ENCODE measurements around the gene TMSB10. TPM values are rescaled to one million over a fixed set of nuclear protein-coding genes. Genes with fewer than 3 reads are reported as not detected.
A peak's percentile ranks its signal among the peaks of the same experiment; 100 is the strongest.
"Not testable (repeated sequence)": the region's sequence is repeated elsewhere in the genome, so short reads cannot be mapped to it uniquely, and the experiment has no call there.

Gene TMSB10
- total RNA-seq: 1,000 to 10,000 TPM; 4,217 to 4,653 TPM

- Mint-ChIP-seq H3K4me1 (peaks cover 70% of the 10 kb centered on the region), H3K27ac (peak within 1 kb of the TSS; percentile 94), H3K36me3 (peaks cover 49% of the 10 kb centered on the region)
Observed at GRCh38 chr2:84905181-84906107, at the start of gene TMSB10. Gene TMSB10, plus strand, starts transcription at chr2:84905656.

GRCh38 chr2:84855731-84856130 lies 49.7 kb upstream of the TMSB10 start:
- peak overlapping the region; percentile 82 for H3K4me3 Mint-ChIP-seq
- DNase-seq (no peak), ATAC-seq (ENCODE audit: low read depth) (peak; percentile 44)
- peaks cover 60% of the 10 kb centered on the region for H3K36me3 Mint-ChIP-seq
- POLR2A ChIA-PET: interaction anchor here (1.0 to 3.3 kb wide), 4 partner anchors 9 to 50 kb away, joined by 3 to 16 read pairs (median 6); partner anchors contain the start of gene TMSB10
- H3K27ac Mint-ChIP-seq: peak overlapping the region; percentile 97
- no peaks in the 10 kb centered on the region for H3K27me3 Mint-ChIP-seq
- peaks cover 11% of the 10 kb centered on the region for H3K9me3 Mint-ChIP-seq
- H3K4me1 Mint-ChIP-seq: peaks cover 80% of the 10 kb centered on the region

More at GRCh38 chr2:84905181-84906107, at the start of gene TMSB10:
- H3K9me3 Mint-ChIP-seq: peaks cover 12% of the 10 kb centered on the region
- peak within 1 kb of the TSS; percentile 98 for H3K4me3 Mint-ChIP-seq
- ATAC-seq (ENCODE audit: low read depth): peak; percentile 48
- DNase-seq: peak; percentile 96
- POLR2A ChIA-PET: interaction anchor here (0.8 to 12.3 kb wide), 18 partner anchors 8 to 447 kb away, joined by 3 to 404 read pairs (median 12); partner anchors contain the start of genes KCMF1, SUCLG1 and TRABD2A
- H3K27me3 Mint-ChIP-seq: no peaks in the 10 kb centered on the region

DNA sequence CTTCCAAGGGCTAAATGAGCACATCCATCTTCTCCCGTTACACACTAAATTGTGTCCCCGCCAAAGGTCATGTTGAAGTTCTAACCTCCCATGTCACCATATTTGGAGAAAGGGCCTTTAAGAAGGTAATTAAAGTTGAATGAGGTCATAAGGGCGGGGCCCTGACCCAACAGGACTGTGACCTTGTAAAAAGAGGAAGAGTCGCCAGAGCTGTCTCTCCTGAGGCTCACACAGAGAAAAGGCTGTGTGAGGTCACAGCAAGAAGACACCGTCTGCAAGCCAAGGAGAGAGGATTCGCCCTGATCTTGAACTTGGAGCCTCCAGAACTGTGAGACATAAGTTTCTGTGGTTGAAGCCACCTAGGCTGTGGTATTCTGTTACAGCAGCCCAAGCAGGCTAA lies 48.7 kb upstream of the TMSB10 start:
- POLR2A ChIA-PET: interaction anchor here (1.2 to 3.3 kb wide), 7 partner anchors 7 to 49 kb away, joined by 3 to 16 read pairs (median 6); partner anchors contain the start of genes TMSB10 and TRABD2A
- H3K27me3 Mint-ChIP-seq: no peaks in the 10 kb centered on the region
- peak overlapping the region; percentile 97 for H3K27ac Mint-ChIP-seq
- H3K9me3 Mint-ChIP-seq: peaks cover 11% of the 10 kb centered on the region
- H3K4me1 Mint-ChIP-seq: peaks cover 80% of the 10 kb centered on the region
- DNase-seq (no peak), ATAC-seq (ENCODE audit: low read depth) (peak; percentile 69)
- peaks cover 57% of the 10 kb centered on the region for H3K36me3 Mint-ChIP-seq
- H3K4me3 Mint-ChIP-seq: peak overlapping the region; percentile 82

GRCh38 chr2:84857566-84857965 lies 47.9 kb upstream of the TMSB10 start:
- Mint-ChIP-seq H3K4me3 (peak overlapping the region; percentile 82), H3K27me3 (no peaks in the 10 kb centered on the region), H3K9me3 (peaks cover 7% of the 10 kb centered on the region), H3K4me1 (peaks cover 83% of the 10 kb centered on the region), H3K36me3 (peaks cover 57% of the 10 kb centered on the region), H3K27ac (peak overlapping the region; percentile 97)
- ATAC-seq (ENCODE audit: low read depth) (no peak), DNase-seq (no peak)
- POLR2A ChIA-PET: interaction anchor here (0.8 to 3.3 kb wide), 10 partner anchors 8 to 208 kb away, joined by 3 to 16 read pairs (median 5); partner anchors contain the start of genes TMSB10 and TRABD2A

DNA sequence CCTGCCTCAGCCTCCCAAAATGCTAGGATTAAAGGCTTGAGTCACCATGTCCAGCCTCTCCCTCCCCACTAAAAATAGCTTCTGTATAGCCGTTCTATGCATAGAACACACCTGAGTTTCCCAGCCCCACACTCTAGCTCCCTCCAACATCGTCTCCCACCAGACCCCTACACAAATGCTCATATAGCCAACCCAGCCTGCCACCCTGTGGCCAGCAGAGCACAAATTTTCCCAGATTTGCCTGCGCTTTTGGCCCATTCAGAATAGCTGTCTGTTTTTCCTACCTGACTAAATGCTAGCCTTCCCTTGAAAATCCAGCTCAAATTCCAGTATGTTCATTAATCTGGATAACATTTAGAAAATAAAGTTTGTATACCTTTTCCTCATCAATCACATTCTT lies 47.3 kb upstream of the TMSB10 start:
- H3K36me3 Mint-ChIP-seq: peaks cover 54% of the 10 kb centered on the region

DNA sequence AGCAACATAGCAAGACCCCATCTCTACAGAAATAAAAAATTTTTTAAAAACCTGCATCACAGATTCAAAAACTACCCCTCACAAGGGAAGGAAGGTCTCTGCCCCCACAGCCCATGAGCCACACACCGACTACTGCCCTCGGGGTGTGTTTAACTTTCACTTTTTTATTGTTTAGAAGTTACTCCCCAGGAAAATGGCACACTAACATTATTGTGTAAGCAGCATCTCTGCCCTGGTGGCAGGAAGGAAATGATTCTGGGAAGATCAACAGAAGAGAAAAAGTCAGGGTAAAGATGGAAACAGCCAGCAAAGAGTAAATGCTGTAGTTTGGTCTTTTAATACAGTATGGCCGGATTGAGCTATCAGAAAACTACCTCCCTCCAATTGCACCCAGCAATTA lies 46.5 kb upstream of the TMSB10 start:
- peak; percentile 11 for ATAC-seq (ENCODE audit: low read depth)
- peaks cover 85% of the 10 kb centered on the region for H3K4me1 Mint-ChIP-seq
- no peak for DNase-seq
- no peaks in the 10 kb centered on the region for H3K27me3 Mint-ChIP-seq
- no peaks in the 10 kb centered on the region for H3K9me3 Mint-ChIP-seq
- peak overlapping the region; percentile 97 for H3K27ac Mint-ChIP-seq
- peak overlapping the region; percentile 75 for H3K4me3 Mint-ChIP-seq
- peaks cover 53% of the 10 kb centered on the region for H3K36me3 Mint-ChIP-seq
- POLR2A ChIA-PET: interaction anchor here (1.0 to 2.4 kb wide), 6 partner anchors 9 to 81 kb away, joined by 3 to 11 read pairs (median 4); no protein-coding TSS in a partner anchor

More for the DNA sequence above, 47.3 kb upstream of the TMSB10 start:
- H3K4me1 Mint-ChIP-seq: peaks cover 85% of the 10 kb centered on the region
- POLR2A ChIA-PET: interaction anchor here (0.8 to 3.3 kb wide), 10 partner anchors 9 to 208 kb away, joined by 3 to 16 read pairs (median 4); partner anchors contain the start of genes TMSB10 and TRABD2A
- no peaks in the 10 kb centered on the region for H3K27me3 Mint-ChIP-seq
- ATAC-seq (ENCODE audit: low read depth) (no peak), DNase-seq (no peak)
- H3K27ac Mint-ChIP-seq: peak overlapping the region; percentile 97
- peak overlapping the region; percentile 75 for H3K4me3 Mint-ChIP-seq
- peaks cover 3% of the 10 kb centered on the region for H3K9me3 Mint-ChIP-seq

DNA sequence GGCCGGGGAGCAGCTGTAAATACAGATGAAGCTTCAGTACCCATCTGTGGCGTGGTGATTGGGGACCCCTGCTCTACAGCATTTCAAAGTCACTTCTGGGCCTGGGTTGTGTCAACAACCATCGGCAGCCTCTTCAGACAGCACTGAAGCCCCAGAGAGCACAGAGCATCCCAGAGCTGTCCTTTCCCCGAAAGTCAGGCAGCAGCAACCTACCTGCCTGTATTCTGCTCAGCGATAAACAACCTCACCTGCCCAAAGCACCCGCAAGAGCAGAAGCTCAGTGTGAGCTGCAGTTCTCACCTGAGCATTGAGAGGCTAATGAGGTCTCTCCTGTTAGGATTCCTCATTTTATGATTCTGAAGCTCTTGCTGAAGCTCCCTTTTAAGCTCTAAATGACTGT lies 43.9 kb upstream of the TMSB10 start:
- no peak for DNase-seq
- Mint-ChIP-seq H3K36me3 (peaks cover 47% of the 10 kb centered on the region), H3K27ac (peak overlapping the region; percentile 79), H3K4me1 (peaks cover 89% of the 10 kb centered on the region), H3K9me3 (no peaks in the 10 kb centered on the region), H3K27me3 (no peaks in the 10 kb centered on the region), H3K4me3 (peak overlapping the region; percentile 69)
- POLR2A ChIA-PET: interaction anchor here (0.7 to 3.4 kb wide), 8 partner anchors 11 to 120 kb away, joined by 3 to 24 read pairs (median 4); partner anchors contain the start of gene TMSB10
- ATAC-seq (ENCODE audit: low read depth): no peak

GRCh38 chr2:84862006-84862405 lies 43.5 kb upstream of the TMSB10 start:
- ATAC-seq (ENCODE audit: low read depth): no peak
- H3K9me3 Mint-ChIP-seq: no peaks in the 10 kb centered on the region
- peak overlapping the region; percentile 69 for H3K4me3 Mint-ChIP-seq
- H3K27ac Mint-ChIP-seq: peak overlapping the region; percentile 79
- no peak for DNase-seq
- H3K36me3 Mint-ChIP-seq: peaks cover 44% of the 10 kb centered on the region
- POLR2A ChIA-PET: interaction anchor here (0.7 to 3.4 kb wide), 10 partner anchors 11 to 120 kb away, joined by 3 to 24 read pairs (median 4); partner anchors contain the start of gene TMSB10
- H3K27me3 Mint-ChIP-seq: no peaks in the 10 kb centered on the region
- H3K4me1 Mint-ChIP-seq: peaks cover 89% of the 10 kb centered on the region

DNA sequence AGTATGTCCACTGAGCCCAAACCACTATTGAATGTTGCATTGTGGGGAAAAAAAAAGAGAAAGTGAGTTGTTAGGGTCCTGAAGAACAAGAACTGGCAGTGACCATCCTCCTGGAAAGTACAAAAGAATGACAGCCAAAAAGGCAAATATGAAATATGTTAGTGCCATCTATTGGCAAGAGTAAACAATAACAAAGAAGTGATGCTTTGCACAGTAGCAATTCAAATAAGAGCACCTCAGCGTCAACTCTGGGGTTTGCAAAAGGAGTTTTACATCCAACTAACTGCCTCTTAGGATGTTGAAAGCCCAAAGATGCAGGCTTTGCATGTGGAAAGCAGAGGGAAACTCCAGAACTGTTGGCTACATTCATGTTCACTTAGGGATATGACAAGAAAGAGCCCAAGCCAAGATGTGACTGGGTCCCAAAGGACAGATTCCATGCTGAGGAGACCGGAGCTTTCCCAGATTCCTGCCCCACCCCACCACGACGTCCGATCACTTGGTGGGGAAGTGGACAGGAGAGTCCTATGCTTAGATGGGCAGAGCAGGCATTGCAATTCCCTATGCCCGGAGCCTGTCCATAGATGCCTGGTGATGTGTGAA lies 40.2 kb upstream of the TMSB10 start:
- Mint-ChIP-seq H3K4me1 (peaks cover 79% of the 10 kb centered on the region), H3K27ac (peak overlapping the region; percentile 76), H3K9me3 (peaks cover 2% of the 10 kb centered on the region), H3K36me3 (peaks cover 50% of the 10 kb centered on the region), H3K27me3 (no peaks in the 10 kb centered on the region), H3K4me3 (peak overlapping the region; percentile 56)
- POLR2A ChIA-PET: interaction anchor here (1.0 to 1.5 kb wide), 3 partner anchors 15 to 32 kb away, joined by 3 to 4 read pairs (median 4); partner anchors contain the start of gene TRABD2A
- DNase-seq: no peak
- peak; percentile 55 for ATAC-seq (ENCODE audit: low read depth)

DNA sequence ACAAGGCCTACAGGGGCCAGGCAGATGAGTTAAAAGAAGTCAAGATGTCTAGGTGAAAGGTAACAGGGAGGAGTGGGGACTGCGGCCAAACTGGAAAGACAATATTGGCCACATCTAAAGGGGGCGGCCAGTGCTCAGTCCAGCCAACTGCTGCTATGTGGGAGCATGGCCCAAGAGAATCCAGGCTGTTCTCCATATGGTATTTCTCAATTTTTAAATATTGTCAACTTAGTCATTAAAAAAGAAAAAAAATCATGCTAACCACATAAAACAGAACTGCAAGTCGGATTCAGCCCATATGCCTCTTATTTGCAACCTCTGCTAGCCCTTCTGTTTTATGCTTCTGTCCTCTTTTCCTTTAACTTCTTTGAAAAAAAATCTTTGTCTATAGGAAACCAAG lies 39.3 kb upstream of the TMSB10 start:
- H3K4me1 Mint-ChIP-seq: peaks cover 80% of the 10 kb centered on the region
- peak overlapping the region; percentile 33 for H3K27ac Mint-ChIP-seq
- POLR2A ChIA-PET: interaction anchor here (1.5 kb wide), 1 partner anchor 15 kb away, joined by 3 read pairs; the partner anchor contains the start of gene TRABD2A
- peaks cover 50% of the 10 kb centered on the region for H3K36me3 Mint-ChIP-seq
- H3K9me3 Mint-ChIP-seq: peaks cover 2% of the 10 kb centered on the region
- H3K4me3 Mint-ChIP-seq: no peak overlapping the region
- no peak for DNase-seq
- no peaks in the 10 kb centered on the region for H3K27me3 Mint-ChIP-seq
- ATAC-seq (ENCODE audit: low read depth): no peak

GRCh38 chr2:84868327-84868726 lies 37.1 kb upstream of the TMSB10 start:
- Mint-ChIP-seq H3K4me1 (peaks cover 70% of the 10 kb centered on the region), H3K36me3 (peaks cover 49% of the 10 kb centered on the region)
- ATAC-seq (ENCODE audit: low read depth); H3K27ac Mint-ChIP-seq; POLR2A ChIA-PET; H3K27me3 Mint-ChIP-seq; DNase-seq; H3K4me3 Mint-ChIP-seq; H3K9me3 Mint-ChIP-seq: not testable (repeated sequence)

GRCh38 chr2:84870306-84870705 lies 35.1 kb upstream of the TMSB10 start:
- Mint-ChIP-seq H3K4me3 (peak overlapping the region; percentile 11), H3K36me3 (peaks cover 55% of the 10 kb centered on the region), H3K27me3 (no peaks in the 10 kb centered on the region), H3K4me1 (peaks cover 73% of the 10 kb centered on the region), H3K9me3 (peaks cover 2% of the 10 kb centered on the region), H3K27ac (peak overlapping the region; percentile 56)
- POLR2A ChIA-PET: interaction anchor here (0.7 to 2.0 kb wide), 5 partner anchors 11 to 69 kb away, joined by 3 to 6 read pairs (median 4); partner anchors contain the start of gene TRABD2A
- no peak for ATAC-seq (ENCODE audit: low read depth)
- peak; percentile 28 for DNase-seq

All from activated naive CD8-positive, alpha-beta T cell treated with anti-CD3 and anti-CD28 coated beads, Interleukin-2, amount 10 ng/mL, durations not matched to agents 7 days and 5 days (primary cell).